ENCODE data around the gene ABHD12. TPM values are rescaled to one million over a fixed set of nuclear protein-coding genes. Genes with fewer than 3 reads are reported as not detected.

Gene ABHD12
- 109 to 160 TPM (median 149 TPM) in 5 replicates for total RNA-seq (2022; extraction: Qiagen RNA extraction)

DNA sequence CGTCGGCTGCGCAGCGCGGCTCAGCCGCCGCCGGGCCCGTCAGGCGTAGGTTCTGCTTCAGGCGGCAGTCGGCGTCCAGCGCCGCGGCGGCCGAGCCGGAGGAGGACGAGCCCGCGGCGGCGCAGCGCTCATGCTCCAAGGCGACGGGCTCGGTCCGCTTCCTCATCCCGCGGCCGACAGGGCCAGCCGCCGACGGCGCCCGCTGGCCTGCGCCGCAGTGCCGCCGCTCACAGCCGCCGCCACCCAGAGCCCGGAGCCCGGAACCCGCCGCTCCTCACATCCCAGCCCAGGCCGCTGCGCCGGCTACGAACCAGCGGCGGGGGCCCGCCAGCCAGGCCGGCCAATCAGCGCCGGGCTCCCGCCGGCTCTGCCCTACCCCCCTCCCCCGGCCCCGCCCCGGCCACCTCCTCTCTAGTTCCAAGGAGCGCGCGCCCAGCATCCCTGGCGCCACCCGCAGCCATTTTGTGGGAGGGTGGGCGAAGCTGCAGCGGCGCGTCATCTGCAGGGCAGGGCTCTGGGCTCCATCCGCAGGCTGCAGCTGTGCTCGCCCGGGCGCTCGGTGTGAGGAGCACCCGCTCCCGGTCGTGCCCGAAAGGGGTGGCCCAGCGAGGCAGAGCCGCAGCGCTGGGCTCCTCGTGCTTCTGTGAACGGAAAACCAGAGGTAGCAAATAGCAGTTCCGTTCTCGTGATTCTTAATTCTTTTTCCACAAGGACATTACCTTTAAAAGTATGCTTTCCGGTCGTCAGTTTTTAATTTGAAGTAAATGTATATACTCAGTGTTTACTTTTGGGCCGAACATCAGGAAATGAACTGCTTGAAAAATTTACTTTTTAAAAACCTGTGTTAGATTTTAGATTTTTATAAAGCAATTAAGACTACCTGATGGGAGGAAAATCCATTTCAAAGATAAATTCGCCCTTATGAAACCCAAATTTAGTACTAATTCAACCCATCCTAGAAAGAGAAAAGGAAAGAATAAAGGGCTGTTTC lies at the start of gene ABHD12:
ABHD12 (minus strand) TSS at position 298 of the 991 bp plus-strand sequence; CDS start at position 166, 132 bp downstream.

DNA sequence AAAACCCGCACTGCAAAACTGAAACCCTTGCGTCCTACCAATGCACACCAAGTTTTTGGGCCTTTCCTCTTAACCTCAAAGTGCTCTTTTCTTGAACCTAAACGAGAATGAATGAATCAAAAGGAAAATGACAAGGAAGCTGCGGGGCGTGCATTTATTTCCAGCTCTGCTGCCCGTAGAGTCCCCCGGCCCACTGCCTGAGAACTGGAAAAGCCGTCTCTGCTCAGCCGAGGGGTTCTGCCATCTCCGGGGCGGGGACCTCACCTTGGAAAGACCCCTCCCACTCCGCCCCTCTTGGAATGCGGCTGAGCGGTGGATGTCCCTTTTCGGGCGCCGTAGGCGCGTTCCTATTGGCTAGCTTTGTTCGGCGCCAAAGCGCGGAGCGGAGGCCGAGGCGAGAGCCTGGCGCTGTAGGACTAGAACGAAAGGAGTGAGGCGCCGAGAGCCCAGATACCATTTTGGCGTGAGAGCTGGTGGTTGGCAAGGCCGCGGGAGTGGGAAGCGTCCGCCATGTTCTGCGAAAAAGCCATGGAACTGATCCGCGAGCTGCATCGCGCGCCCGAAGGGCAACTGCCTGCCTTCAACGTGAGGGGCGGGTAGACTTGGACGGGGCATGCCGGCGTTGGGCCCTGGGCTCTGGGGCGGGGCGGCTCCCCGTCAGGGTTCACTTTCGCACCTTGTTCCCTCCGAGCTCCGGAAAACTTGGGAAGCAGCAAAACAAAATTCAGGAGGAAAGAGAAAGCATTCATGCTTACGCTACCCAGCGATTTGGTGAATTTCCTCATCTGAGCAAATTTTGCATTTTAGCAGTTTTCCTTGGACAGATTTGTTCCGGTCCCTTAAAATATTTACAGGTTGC lies 16.9 kb upstream of the ABHD12 start, which contains the start of gene GINS1:
GINS1 (plus strand) TSS at position 363 of the 859 bp plus-strand sequence; CDS start at position 511, 148 bp downstream.

Other genes starting within 250 kb of the ABHD12 start
- 172 to 195 TPM (median 191 TPM) in 5 replicates for gene ENTPD6, start 195.1 kb downstream of the ABHD12 start, total RNA-seq (2022; extraction: Qiagen RNA extraction)
- gene PYGB, start 142.8 kb downstream of the ABHD12 start, total RNA-seq (2022; extraction: Qiagen RNA extraction) = 302 to 405 TPM (median 398 TPM) in 5 replicates
- gene GINS1, start 16.8 kb upstream of the ABHD12 start, total RNA-seq (2022; extraction: Qiagen RNA extraction) = 29.1 to 38.4 TPM (median 36.5 TPM) in 5 replicates
- 11.4 to 15.4 TPM (median 14.7 TPM) in 5 replicates for gene NINL, start 194.7 kb upstream of the ABHD12 start, total RNA-seq (2022; extraction: Qiagen RNA extraction)
- gene NANP, start 233.2 kb upstream of the ABHD12 start, total RNA-seq (2022; extraction: Qiagen RNA extraction) = 6.0 to 9.7 TPM (median 7.6 TPM) in 5 replicates